ENCODE results near the gene SETBP1. TPM values are rescaled to one million over a fixed set of nuclear protein-coding genes. Genes with fewer than 3 reads are reported as not detected.

The SETBP1 gene
- total and polyA plus RNA-seq, 9 of the 15 experiments (the other 6 are each of a cell fraction or from before 2014, with no cell fraction given): under 0.01 to 0.13 (median 0.04) TPM

DNA sequence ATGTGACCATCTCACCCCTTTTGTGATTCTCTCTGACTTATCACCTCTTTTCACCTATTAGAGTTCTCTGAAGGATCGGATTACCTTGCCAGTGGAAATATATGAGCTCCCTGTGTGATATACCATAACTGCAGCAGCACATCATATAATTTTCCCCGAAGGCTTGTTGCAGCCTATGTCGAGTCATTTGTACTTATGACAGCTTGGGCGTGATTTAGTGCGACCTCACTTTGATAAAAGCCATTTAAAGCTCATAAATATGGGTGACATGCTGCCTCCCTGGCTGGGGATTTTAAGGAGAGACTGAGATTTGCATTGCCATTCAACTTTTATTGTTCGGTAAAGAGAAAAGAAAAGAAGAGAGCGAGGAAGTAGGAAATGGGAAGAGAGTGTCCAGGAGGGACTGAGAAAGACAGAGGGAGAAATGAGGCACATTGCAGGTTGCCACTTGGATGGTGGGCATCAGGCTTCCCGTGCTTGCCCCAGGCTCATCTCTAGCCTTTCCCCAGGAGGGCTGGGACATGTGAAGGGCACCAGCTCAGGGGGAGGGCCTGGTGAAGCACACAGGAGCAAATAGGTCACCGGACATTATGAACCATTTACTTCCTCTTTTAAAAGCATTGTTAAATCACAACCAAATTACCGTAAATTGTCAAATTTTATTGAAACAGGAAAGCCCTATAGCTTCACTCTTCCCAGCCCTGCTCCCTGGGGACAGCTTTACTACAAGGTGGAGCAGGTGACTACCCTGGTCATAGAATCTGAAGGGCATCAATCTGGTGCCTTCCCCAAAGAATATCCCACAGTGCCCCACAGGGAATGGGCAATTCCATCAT lies 161.3 kb downstream of the SETBP1 start:
- in situ Hi-C loops (cut with MboI) (no loop called here), intact Hi-C loops (cut with micrococcal nuclease) (no loop called here)
- Histone ChIP-seq H3K79me2 (ENCODE audit: control insufficient read depth, insufficient read depth, low read length) (no peaks in the 10 kb centered on the region), H3K4me3 (no peak overlapping the region), H3K9ac (ENCODE audit: insufficient read depth in 1 of 2, low read depth in 2 of 2, low read length in 2 of 2) (no peak overlapping the region), H2AFZ (ENCODE audit: low read depth, low read length) (no peak overlapping the region), H3K36me3 (ENCODE audit: control insufficient read depth, insufficient read depth, low read length) (no peaks in the 10 kb centered on the region), H3K9me3 (replicated peaks; ENCODE audit: control insufficient read depth, insufficient read depth, low read depth, low read length) (no peaks in the 10 kb centered on the region), H3K4me2 (ENCODE audit: insufficient read depth, low read length) (no peak overlapping the region), H3K27me3 (ENCODE audit: control insufficient read depth in 2 of 2, insufficient read depth in 2 of 2, low read length in 2 of 2) (no peaks in the 10 kb centered on the region; a peak in 1 of 5 replicates), H3K9me1 (ENCODE audit: control insufficient read depth, insufficient read depth, low read length) (no peaks in the 10 kb centered on the region), H4K20me1 (replicated peaks; ENCODE audit: control insufficient read depth, insufficient read depth, low read length) (no peaks in the 10 kb centered on the region), H3K4me1 (replicated peaks in 1 of 2; ENCODE audit: control insufficient read depth in 2 of 2, insufficient read depth in 2 of 2, low read length in 2 of 2) (peaks cover 0 to 6% of the 10 kb centered on the region in 2 experiments; a peak in 2 of 5 replicates), H3K27ac (ENCODE audit: extremely low read depth, low read depth, low read length) (no peak overlapping the region)
- FAIRE-seq (no peak), ATAC-seq (no peak), DNase-seq (ENCODE audit: extremely low read depth in 1 of 4, low spot score in 3 of 4) (no peak)
- ChIA-PET POLR2A (no interaction called here), CTCF (ENCODE audit: low intra/inter-chr PET ratio) (no interaction called here)
- BruUV-seq (replicated peaks): no TSS peak
- TF ChIP-seq, protein P1, sequence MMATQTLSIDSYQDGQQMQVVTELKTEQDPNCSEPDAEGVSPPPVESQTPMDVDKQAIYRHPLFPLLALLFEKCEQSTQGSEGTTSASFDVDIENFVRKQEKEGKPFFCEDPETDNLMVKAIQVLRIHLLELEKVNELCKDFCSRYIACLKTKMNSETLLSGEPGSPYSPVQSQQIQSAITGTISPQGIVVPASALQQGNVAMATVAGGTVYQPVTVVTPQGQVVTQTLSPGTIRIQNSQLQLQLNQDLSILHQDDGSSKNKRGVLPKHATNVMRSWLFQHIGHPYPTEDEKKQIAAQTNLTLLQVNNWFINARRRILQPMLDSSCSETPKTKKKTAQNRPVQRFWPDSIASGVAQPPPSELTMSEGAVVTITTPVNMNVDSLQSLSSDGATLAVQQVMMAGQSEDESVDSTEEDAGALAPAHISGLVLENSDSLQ (IDR thresholded peaks at IDR 0.05): no peak
- no peak for TF ChIP-seq ZNF23 (CRISPR knock-in tag; IDR thresholded peaks at IDR 0.05)
- TF ChIP-seq SOX6 (IDR thresholded peaks at IDR 0.05): no peak
- no peak for TF ChIP-seq ZNF79 (CRISPR knock-in tag; IDR thresholded peaks at IDR 0.05; ENCODE audit: low read depth)
- TF ChIP-seq RHOXF2B (CRISPR knock-in tag; conservative IDR thresholded peaks at IDR 0.05): no peak
- TF ChIP-seq ZNF239 (CRISPR knock-in tag; IDR thresholded peaks at IDR 0.05): no peak
- WGBS (ENCODE audit: insufficient coverage, low coverage, missing lambda C conversion rate): 7% methylated on average over 6 of the region's 10 CpGs
